Stomach (tissue), 4 donors: ENCODE measurements around the gene STAB1.

Experiments
- EP300 ChIP-seq: sonication (generic); formaldehyde crosslinking; IDR thresholded peaks from one replicate; pipeline ENCODE4 v1.6.1; 2017; ENCODE audit warnings: antibody characterized with exemption
- POLR2A ChIP-seq, 4 donors: fragments of 450-650 bp; IDR thresholded peaks; one replicate each; pipeline ENCODE4 v1.6.1; 2016; ENCODE audit warnings: antibody characterized with exemption in 4 of 4, control low read depth in 2 of 4, mild to moderate bottlenecking in 1 of 4, moderate library complexity in 1 of 4
- POLR2AphosphoS5 ChIP-seq, 3 donors: sonication (generic); formaldehyde crosslinking; IDR thresholded peaks; one replicate each; pipeline ENCODE4 v1.6.1; 2016; ENCODE audit warnings: antibody characterized with exemption in 3 of 3
- TF ChIP-seq, protein P1 (sequence below), 7 experiments: fragments of 450-650 bp in 4 of 7; fragments of 200-600 bp in 3 of 7; sonication (generic) in 3 of 7; IDR thresholded peaks; one replicate each; pipeline ENCODE4 v1.5.1; 2016 to 2019; ENCODE audit warnings: antibody characterized with exemption in 7 of 7, control low read depth in 2 of 7, mild to moderate bottlenecking in 1 of 7

- TF ChIP-seq, protein P1, sequence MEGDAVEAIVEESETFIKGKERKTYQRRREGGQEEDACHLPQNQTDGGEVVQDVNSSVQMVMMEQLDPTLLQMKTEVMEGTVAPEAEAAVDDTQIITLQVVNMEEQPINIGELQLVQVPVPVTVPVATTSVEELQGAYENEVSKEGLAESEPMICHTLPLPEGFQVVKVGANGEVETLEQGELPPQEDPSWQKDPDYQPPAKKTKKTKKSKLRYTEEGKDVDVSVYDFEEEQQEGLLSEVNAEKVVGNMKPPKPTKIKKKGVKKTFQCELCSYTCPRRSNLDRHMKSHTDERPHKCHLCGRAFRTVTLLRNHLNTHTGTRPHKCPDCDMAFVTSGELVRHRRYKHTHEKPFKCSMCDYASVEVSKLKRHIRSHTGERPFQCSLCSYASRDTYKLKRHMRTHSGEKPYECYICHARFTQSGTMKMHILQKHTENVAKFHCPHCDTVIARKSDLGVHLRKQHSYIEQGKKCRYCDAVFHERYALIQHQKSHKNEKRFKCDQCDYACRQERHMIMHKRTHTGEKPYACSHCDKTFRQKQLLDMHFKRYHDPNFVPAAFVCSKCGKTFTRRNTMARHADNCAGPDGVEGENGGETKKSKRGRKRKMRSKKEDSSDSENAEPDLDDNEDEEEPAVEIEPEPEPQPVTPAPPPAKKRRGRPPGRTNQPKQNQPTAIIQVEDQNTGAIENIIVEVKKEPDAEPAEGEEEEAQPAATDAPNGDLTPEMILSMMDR (IDR thresholded peaks at IDR 0.05) = no peak
- TF ChIP-seq EP300 = no peak
- TF ChIP-seq POLR2A (IDR thresholded peaks at IDR 0.05) = no peak
- TF ChIP-seq POLR2AphosphoS5 (IDR thresholded peaks at IDR 0.05) = no peak
Observed at GRCh38 chr3:52494445-52494844, 693 bp upstream of the STAB1 start.
